Epithelial cell of proximal tubule (primary cell): ENCODE data around the gene EOGT. TPM values are rescaled to one million over a fixed set of nuclear protein-coding genes. Genes with fewer than 3 reads are reported as not detected.

ENCODE experiments used
- DNase-seq: peaks from one replicate; pipeline ENCODE4 v3.0.0-alpha.2; 2011; ENCODE audit warnings: low read depth
- H3K4me3 ChIP-seq: 2 replicates; pipeline ENCODE4 v1.5.1; 2011; ENCODE audit warnings: low read depth, mild to moderate bottlenecking, low read length
- total RNA-seq: library from RNA; depleted of rRNA; stranded (reverse); fragments of >200 nt; gene quantifications from 2 replicates; pipeline ENCODE4 v1.2.3, GENCODE V29; 2015
- TF ChIP-seq, protein P1 (sequence below): conservative IDR thresholded peaks from 2 replicates; pipeline ENCODE4 v1.5.1; 2012; ENCODE audit warnings: low read depth, mild to moderate bottlenecking, low read length

Gene EOGT
- total RNA-seq, 1 donor from 2014 or later = 22.5 TPM

DNA sequence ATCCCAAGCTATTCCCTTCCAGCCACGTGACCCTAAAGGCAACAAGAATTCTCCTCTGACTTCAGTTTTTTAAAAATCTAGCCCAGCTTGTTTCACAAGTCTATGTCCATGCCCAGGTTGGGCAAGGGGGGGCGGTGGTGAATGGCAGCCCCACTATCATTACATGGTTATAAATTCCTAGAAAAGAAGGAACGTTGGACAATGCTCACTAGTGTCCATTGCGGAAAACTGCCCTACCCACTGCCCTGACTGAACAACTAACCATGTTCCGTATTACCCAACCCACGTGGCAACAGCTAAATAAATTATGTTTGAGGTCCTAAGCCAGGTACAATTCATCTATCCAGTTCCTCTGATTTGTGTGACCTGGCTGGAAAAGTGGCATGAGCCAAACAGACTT, 72.4 kb downstream of the EOGT start:
- TF ChIP-seq, protein P1, sequence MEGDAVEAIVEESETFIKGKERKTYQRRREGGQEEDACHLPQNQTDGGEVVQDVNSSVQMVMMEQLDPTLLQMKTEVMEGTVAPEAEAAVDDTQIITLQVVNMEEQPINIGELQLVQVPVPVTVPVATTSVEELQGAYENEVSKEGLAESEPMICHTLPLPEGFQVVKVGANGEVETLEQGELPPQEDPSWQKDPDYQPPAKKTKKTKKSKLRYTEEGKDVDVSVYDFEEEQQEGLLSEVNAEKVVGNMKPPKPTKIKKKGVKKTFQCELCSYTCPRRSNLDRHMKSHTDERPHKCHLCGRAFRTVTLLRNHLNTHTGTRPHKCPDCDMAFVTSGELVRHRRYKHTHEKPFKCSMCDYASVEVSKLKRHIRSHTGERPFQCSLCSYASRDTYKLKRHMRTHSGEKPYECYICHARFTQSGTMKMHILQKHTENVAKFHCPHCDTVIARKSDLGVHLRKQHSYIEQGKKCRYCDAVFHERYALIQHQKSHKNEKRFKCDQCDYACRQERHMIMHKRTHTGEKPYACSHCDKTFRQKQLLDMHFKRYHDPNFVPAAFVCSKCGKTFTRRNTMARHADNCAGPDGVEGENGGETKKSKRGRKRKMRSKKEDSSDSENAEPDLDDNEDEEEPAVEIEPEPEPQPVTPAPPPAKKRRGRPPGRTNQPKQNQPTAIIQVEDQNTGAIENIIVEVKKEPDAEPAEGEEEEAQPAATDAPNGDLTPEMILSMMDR = no peak
- DNase-seq = no peak
- no peak overlapping the region for H3K4me3 ChIP-seq

DNA sequence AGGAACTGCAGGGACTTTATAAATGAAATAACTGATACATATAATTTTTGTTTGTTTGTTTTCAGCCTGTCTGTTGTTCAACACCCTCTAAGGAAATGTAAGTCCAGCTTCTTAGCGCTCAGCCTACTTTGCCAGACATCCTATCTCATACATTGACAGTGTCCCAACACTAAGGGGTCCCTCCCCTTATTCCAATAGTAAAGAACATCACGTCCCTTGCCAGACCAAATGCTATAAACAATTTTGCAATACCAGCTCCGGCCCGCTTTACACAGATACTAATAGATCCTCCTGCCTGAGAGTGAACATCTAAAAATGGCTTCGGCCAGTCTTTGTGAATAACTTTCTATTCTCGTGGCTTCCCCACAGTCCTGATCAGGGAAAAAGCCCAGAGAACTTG, 76.6 kb downstream of the EOGT start:
- TF ChIP-seq, protein P1 = no peak
- no peak overlapping the region for H3K4me3 ChIP-seq

DNA sequence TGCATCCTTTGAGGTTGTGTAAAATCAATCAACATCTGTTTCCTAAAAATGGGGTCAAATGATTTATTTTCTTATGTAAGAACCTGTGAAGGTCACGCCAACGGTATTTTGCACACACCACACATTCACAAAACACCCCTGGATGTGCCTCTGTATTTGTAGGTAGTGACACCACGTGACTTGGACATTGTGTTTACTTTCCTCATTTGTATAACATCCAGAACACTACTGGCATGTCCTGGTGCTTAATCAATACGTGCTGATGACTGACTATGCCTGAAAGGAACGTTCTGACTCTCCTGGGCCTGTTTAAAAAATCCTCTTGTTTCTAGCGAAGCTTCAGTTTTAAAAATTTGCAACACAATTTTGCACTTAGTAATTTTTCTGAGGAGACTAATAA, 77.7 kb downstream of the EOGT start:
- TF ChIP-seq, protein P1 = no peak
- no peak for DNase-seq
- no peak overlapping the region for H3K4me3 ChIP-seq

More for the DNA sequence above, 76.6 kb downstream of the EOGT start:
- no peak for DNase-seq

DNA sequence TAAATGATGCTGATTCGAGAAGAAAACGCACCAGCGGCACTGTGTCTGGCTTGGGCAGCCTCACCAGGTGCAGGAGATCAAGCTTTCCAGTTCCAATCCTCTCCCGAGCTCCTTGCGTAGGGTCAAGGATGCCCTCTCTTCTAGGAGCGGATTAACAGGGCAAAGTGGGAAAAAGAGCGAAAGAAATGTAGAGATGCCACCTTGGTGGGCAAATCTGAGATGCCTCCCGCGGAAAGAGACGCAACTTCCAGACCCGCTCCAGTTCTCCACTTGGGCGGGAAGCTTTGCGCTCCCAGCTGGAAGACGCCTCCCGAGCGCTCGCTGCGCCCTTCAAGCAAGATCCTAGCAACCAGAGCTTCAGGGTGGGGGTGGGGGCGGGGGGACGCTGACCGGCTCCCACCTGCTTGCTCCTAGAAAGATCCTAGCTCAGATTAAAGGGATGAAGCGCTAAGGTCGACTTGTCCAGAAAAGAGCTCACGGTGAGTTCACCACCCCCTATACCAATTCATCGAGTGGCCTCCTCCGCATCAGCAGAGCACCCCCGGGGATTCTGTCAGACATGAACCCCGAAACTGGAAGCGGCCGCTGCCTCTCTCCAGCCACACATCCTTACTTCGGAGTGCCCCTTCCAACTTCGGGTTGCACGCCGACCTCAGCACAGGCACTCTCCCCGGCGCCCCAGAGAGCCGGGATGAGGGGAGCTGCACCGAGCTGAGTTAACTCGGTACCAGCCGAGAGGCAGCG, 81.9 kb downstream of the EOGT start:
- TF ChIP-seq, protein P1 = no peak
- H3K4me3 ChIP-seq = no peak overlapping the region

More for the DNA sequence above, 81.9 kb downstream of the EOGT start:
- DNase-seq = no peak

Other genes starting within 250 kb of the EOGT start
- not detected in 2 replicates for gene TAFA4, start 81.1 kb downstream of the EOGT start, total RNA-seq
- gene TMF1, start 38.6 kb upstream of the EOGT start, total RNA-seq = 13.2 and 15.6 TPM in 2 replicates
- gene UBA3, start 66.7 kb upstream of the EOGT start, total RNA-seq = 65.1 and 69.1 TPM in 2 replicates
- 80.7 and 114 TPM in 2 replicates for gene ARL6IP5, start 71.3 kb upstream of the EOGT start, total RNA-seq
- not detected in 2 replicates for gene LMOD3, start 108.9 kb upstream of the EOGT start, total RNA-seq